ENCODE measurements around the gene CDC20B.
A peak's percentile ranks its signal among the peaks of the same experiment; 100 is the strongest.
"Not testable (repeated sequence)": the region's sequence is repeated elsewhere in the genome, so short reads cannot be mapped to it uniquely, and the experiment has no call there.

CDC20B gene

DNA sequence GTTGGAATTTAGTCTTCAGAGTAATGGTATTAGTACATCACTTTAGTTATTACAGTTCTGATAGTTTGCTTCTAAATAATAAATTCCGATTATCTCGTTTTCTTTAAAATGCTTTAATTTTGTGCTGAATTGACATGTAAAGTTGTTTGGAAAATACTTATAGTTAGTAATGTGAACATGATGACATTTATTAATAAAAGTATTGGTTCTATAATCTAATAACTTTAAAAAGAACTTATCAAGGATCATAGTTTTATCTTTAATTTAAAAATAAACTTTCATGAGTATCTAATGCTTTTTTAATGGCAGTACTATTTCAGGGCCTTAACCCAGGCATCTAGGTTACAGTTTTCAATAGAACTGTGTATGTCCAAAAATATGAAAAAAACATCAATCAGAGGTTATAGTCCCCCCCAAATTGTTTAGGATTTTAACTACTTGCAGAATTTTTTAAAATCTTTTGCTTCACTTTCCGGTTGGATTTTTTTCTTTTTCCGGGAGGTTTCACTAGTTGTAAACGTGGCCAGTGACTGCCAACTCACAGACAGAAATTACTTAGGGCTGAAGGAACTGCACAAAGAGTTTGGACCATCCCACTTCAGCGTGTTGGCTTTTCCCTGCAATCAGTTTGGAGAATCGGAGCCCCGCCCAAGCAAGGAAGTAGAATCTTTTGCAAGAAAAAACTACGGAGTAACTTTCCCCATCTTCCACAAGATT lies 12.3 kb downstream of the CDC20B start:
- no peak for DNase-seq (ENCODE audit: low read depth in 2 of 2)

- no peak for DNase-seq (ENCODE audit: low read depth in 2 of 2)
These were observed 13.0 kb downstream of the CDC20B start, which contains the start of gene GPX8 for GRCh38 chr5:55159763-55160492. Gene GPX8, plus strand, starts transcription at chr5:55160171. Its CDS starts 22 bp downstream, at chr5:55160193.

GRCh38 chr5:55154873-55155272 lies 18.1 kb downstream of the CDC20B start:
- DNase-seq (ENCODE audit: low read depth in 2 of 2), result no peak

GRCh38 chr5:55151923-55152842 lies 20.8 kb downstream of the CDC20B start:
- no peak for DNase-seq (ENCODE audit: low read depth in 2 of 2)

DNA sequence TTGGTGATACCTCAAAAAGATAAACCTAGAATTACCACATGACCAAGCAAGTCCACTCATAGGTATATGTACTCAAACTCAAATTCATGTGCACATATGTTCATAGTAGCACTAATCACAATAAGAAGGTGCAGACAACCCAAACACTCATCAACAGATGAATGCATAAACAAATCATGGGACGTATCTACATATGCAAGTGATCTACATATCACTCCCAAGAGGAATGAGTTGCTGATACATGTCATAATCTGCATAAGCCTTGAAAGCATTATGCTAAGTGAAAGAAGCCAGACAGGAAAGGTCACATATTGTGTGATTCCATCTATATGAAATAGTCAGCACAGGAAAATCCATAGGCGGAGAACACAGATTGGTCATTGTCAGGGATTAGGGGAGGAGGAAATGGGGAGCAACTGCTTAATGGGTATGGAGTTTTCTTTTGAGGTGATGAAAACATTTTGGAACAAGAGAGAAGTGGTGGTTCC lies 23.6 kb downstream of the CDC20B start:
- no peak for DNase-seq (ENCODE audit: low read depth in 2 of 2)

DNA sequence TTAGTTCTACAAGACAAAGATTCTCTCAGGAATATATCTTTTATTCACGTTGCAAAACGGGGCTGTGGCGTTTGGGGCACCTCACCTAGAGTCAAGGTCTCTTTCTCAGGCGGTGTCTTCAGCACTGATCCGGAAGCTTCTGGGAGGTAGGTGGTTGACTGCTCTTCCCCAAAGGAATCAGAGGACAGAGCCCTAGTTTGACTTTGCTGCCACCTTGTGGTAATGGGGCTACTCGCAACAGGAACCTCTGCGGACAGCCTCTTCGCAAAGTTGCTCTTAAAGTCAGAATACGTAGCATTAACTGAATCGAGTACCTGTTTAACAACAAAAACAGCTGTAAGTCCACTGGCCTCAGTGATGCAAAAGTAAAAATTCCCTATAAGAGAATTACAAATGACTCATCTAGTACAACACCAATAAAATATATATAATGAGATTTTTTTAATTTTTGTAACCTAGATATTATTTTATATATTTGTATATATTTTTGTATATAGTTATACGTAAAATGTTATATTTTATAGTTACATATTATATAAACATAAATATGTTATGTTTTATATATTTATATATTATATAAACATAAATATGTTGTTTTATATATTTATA lies 26.3 kb downstream of the CDC20B start:
- peak; percentile 65 to 67 for DNase-seq (ENCODE audit: low read depth in 2 of 2)

- no peak for DNase-seq (ENCODE audit: low read depth in 2 of 2)
These were observed 26.9 kb downstream of the CDC20B start for GRCh38 chr5:55146080-55146479.

GRCh38 chr5:55143624-55144023 lies 29.4 kb downstream of the CDC20B start:
- no peak for DNase-seq (ENCODE audit: low read depth in 2 of 2)

- DNase-seq (ENCODE audit: low read depth in 2 of 2), result no peak
These were observed 30.9 kb downstream of the CDC20B start for GRCh38 chr5:55141945-55142690.

DNA sequence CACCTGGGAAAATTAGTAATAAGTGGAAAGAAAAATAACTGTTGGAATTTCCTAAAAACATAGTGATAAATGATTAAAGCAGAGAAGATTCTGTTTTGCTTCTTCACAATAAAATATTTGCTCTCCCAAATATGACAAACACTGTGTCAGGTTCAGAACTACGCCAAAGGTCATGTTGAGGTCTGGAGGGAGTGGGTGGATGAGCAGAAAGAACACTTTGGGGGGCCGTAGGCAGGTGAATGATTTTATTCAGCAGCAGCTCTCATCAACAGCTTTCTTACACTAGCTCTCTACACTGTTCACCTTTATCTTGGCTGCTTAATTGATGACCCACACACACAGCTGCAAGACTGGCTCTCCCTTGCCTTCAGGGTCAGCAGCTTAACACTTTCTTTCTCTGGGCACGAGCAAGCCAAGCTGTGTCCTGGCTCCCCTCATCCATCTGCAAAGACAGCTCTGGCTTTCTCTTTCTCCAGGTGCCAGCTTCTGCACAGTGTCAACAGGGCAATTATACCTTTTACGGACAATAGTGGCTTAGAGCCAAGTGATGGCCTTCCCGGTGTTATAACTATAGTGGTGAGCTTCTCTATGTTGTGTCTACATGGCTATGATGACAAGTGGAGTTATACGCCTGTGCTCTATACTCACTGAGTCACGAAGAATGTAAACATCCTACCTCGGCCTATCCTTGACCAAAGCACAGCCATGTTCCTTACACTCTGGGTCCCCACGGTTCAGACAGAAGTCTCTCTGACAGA lies 31.9 kb downstream of the CDC20B start:
- DNase-seq (ENCODE audit: low read depth in 2 of 2), result no peak

GRCh38 chr5:55136521-55136920 lies 36.5 kb downstream of the CDC20B start:
- DNase-seq (ENCODE audit: low read depth in 2 of 2), result no peak

GRCh38 chr5:55134053-55134722 lies 38.8 kb downstream of the CDC20B start:
- DNase-seq (ENCODE audit: low read depth in 2 of 2), result no peak

- no peak for DNase-seq (ENCODE audit: low read depth in 2 of 2)
These were observed 49.6 kb downstream of the CDC20B start for GRCh38 chr5:55123365-55123764.

DNA sequence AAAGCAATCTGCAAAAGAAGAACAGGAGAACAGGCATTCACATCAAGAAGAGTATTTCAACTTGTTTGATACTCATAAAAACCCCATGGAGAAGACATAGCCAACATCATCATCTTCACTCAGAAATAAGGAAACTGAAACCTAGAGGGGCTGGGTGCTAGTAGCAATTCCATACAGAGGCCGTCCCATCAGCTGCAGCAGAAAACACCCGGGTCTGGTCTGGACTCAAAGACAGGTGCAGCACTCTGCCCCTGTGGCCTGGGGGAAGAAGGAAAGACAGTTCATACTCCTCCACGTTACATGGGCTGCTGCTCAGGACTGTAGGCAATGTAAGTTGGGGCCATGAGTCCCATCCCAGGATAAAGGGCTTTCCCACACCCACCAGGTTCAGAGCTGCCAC lies 58.9 kb downstream of the CDC20B start:
- no peak for DNase-seq (ENCODE audit: low read depth in 2 of 2)

DNA sequence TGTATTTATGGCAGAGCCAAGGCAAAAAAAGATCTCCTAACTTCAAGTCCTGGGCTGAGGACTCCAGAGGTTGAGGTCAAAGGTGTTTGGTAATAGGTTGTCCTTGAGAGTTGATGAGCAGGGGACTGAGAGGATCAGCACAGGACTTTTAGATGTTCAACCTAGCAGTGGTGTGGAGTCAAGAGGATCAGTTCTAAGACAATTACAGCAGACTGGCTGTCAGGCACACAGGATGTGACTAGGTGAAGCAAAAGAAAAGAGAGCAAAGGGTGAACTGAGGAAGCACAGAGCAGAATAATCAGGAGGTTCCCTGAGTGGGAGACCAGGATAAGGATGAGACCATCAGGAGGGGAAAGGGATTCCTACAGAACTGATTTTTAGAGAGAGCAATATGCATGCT lies 59.6 kb downstream of the CDC20B start:
- DNase-seq (ENCODE audit: low read depth in 2 of 2), result no peak

DNA sequence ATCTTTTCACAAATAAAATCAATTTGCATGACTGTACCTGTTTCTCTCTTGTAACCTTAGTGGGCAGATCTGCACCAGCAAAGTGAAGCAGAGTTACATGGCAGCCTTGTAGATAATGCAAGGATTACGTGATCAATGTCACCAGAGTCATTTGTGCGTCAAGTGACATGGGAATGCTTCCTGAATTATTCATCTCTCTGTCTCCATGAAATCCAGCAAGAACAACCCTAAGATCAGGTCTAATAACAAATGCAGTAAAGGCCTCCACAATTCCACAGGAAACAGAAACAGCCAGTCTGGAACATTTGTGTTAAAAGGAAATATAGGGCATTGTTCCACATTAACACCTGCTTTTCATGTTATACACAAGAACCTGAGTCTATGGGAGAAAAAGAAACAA lies 62.8 kb downstream of the CDC20B start:
- DNase-seq (ENCODE audit: low read depth in 2 of 2), result no peak

DNA sequence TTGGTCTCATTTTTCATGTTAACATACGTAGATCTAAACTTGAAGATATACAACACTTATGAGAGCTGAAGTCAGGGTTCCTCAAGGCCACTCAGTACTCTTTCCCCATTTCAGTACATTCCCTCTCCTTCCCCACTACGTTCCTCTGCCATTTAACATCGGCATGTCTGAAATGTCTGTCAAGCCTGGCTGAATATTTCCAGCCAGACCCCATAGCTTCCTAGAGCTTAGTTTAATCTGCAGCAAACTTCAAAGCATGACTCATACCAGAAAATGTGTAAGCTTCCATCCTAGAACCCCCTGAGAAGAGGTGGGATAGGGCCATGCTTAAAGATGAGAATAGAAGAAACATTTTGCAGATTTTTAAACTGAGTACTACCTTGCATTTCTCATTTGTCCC lies 64.3 kb downstream of the CDC20B start:
- no peak for DNase-seq (ENCODE audit: low read depth in 2 of 2)

GRCh38 chr5:55105976-55106375 lies 67.0 kb downstream of the CDC20B start:
- DNase-seq (ENCODE audit: low read depth in 2 of 2), result not testable (repeated sequence)

DNA sequence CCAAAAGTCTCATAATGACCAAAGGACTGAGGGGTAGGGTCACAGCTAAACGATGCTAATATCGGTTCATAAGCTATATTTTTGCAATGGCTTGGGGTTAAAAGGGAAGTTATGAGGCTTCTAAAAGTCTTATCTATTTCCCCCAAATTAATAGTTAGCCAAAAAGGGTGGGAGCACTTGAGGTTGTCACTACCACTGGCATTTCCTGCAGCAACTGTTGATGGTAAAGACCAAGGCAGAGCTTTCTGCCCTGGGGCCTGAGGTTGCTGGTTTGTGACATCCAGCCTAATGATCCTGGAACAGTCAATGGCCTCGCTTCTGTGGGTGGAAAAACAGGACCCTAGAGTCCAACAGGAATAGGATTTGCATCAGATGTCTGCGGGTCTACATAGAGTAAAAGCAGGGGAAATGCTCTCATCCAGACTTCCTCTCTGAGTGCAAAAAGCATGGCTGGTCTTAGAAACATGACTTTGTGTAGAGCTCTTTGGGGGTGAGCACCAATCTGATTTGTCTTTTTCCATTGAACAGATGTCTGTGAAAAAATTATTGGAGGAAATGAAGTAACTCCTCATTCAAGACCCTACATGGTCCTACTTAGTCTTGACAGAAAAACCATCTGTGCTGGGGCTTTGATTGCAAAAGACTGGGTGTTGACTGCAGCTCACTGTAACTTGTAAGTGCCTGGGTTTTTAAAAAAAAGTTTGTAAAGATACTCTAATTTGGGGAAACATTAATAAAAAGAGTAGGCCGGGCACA lies 67.9 kb downstream of the CDC20B start:
- DNase-seq (ENCODE audit: low read depth in 2 of 2), result no peak

Measured in stimulated activated CD8-positive, alpha-beta memory T cell treated with anti-CD3 and anti-CD28 coated beads, Interleukin-7, amount 100 ng/mL, for 1 hour (primary cell).